ENCODE data around the gene KCTD4. TPM values are rescaled to one million over a fixed set of nuclear protein-coding genes. Genes with fewer than 3 reads are reported as not detected.

The KCTD4 gene
- total and polyA plus RNA-seq, 2 donors (not counting 3 experiments of a cell fraction or from before 2014, with no cell fraction given) = not detected

GRCh38 chr13:45242070-45242469 lies 41.2 kb upstream of the KCTD4 start:
- Histone ChIP-seq H3K9ac (replicated peaks; ENCODE audit: extremely low read depth, insufficient read depth, low read length) (no peak overlapping the region), H4K20me1 (replicated peaks; ENCODE audit: control insufficient read depth, extremely low read depth, insufficient read depth, low read length) (no peaks in the 10 kb centered on the region), H3K79me2 (ENCODE audit: control insufficient read depth, insufficient read depth, low read length) (no peaks in the 10 kb centered on the region), H3K9me1 (replicated peaks; ENCODE audit: control insufficient read depth, extremely low read depth, insufficient read depth, low read length) (no peaks in the 10 kb centered on the region), H3K4me3 (replicated peaks in 1 of 3; ENCODE audit: insufficient read depth in 1 of 3, low read depth in 1 of 3, low read length in 3 of 3) (no peak overlapping the region), H3K36me3 (ENCODE audit: control insufficient read depth in 2 of 2, extremely low read depth in 1 of 2, insufficient read depth in 2 of 2, low read length in 2 of 2) (no peaks in the 10 kb centered on the region), H3K4me2 (ENCODE audit: insufficient read depth, low read length) (no peak overlapping the region), H3K27ac (ENCODE audit: insufficient read depth, low read depth, low read length) (no peak overlapping the region), H3K4me1 (ENCODE audit: control insufficient read depth, extremely low read depth, insufficient read depth, low read length) (no peaks in the 10 kb centered on the region), H2AFZ (ENCODE audit: low read depth, low read length) (no peak overlapping the region), H3K9me3 (replicated peaks; ENCODE audit: control insufficient read depth, insufficient read depth, low read length) (no peaks in the 10 kb centered on the region), H3K27me3 (ENCODE audit: control insufficient read depth in 2 of 2, insufficient read depth in 2 of 2, low read length in 2 of 2) (no peaks in the 10 kb centered on the region)
- BruUV-seq (replicated peaks) = no TSS peak
- ChIA-PET POLR2A (interaction anchor here (0.7 kb wide), 1 partner anchor 86 kb away, joined by 5 read pairs; no protein-coding TSS in a partner anchor), CTCF (interaction anchor here (0.6 to 2.9 kb wide), 4 partner anchors 10 to 254 kb away, joined by 3 to 14 read pairs (median 4); no protein-coding TSS in a partner anchor)
- intact Hi-C loops (cut with micrococcal nuclease) (no loop called here), dilution Hi-C loops (cut with MboI; ENCODE audit: extremely low pct_ligation_motif_present, low sequenced_read_pairs) (no loop called here)
- FAIRE-seq (no peak), DNase-seq (ENCODE audit: low read depth, low spot score) (peak; percentile 71)
- TF ChIP-seq FOS (IDR thresholded peaks at IDR 0.05; ENCODE audit: borderline replicate concordance, insufficient read depth, low read length) (no peak), POLR2A (IDR thresholded peaks at IDR 0.05; ENCODE audit: low read depth, low read length) (no peak), EZH2 (IDR thresholded peaks at IDR 0.05; ENCODE audit: borderline replicate concordance, low read depth, low read length, severe bottlenecking) (no peak), MYC (IDR thresholded peaks at IDR 0.05; ENCODE audit: low read depth, low read length) (no peak), POLR2AphosphoS5 (IDR thresholded peaks at IDR 0.05; ENCODE audit: insufficient read depth, low read depth, low read length) (no peak), JUN (IDR thresholded peaks at IDR 0.05; ENCODE audit: borderline replicate concordance, insufficient read depth, insufficient read length, low read depth) (no peak), MAX (IDR thresholded peaks at IDR 0.05; ENCODE audit: insufficient read depth, insufficient read length) (no peak)

DNA sequence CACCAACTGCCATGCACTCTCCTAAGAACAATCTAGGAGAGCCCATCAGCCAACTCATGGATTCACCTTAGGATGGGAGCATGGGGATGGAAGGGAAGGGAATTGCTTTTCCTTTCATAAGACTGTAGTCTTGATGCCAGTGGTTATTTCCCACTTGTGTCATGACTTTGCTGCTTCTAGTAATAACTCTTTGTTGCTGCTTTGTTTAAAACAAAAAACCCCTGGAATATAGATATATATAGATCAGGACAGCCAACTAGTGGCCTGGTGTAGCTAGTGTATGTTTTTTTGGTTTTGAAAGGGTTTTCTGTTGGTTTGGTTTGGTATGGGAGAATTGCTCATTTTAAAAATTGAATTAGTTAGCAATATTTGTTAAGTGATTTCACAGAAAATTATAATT lies 39.3 kb upstream of the KCTD4 start:
- Histone ChIP-seq H3K9me3 (replicated peaks; ENCODE audit: control insufficient read depth, insufficient read depth, low read length) (no peaks in the 10 kb centered on the region), H3K36me3 (ENCODE audit: control insufficient read depth in 2 of 2, extremely low read depth in 1 of 2, insufficient read depth in 2 of 2, low read length in 2 of 2) (no peaks in the 10 kb centered on the region), H3K9me1 (replicated peaks; ENCODE audit: control insufficient read depth, extremely low read depth, insufficient read depth, low read length) (no peaks in the 10 kb centered on the region), H3K27me3 (ENCODE audit: control insufficient read depth in 2 of 2, insufficient read depth in 2 of 2, low read length in 2 of 2) (no peaks in the 10 kb centered on the region), H4K20me1 (replicated peaks; ENCODE audit: control insufficient read depth, extremely low read depth, insufficient read depth, low read length) (no peaks in the 10 kb centered on the region), H3K4me3 (replicated peaks in 1 of 3; ENCODE audit: insufficient read depth in 1 of 3, low read depth in 1 of 3, low read length in 3 of 3) (no peak overlapping the region), H3K4me1 (ENCODE audit: control insufficient read depth, extremely low read depth, insufficient read depth, low read length) (no peaks in the 10 kb centered on the region), H3K27ac (ENCODE audit: insufficient read depth, low read depth, low read length) (no peak overlapping the region), H3K79me2 (ENCODE audit: control insufficient read depth, insufficient read depth, low read length) (no peaks in the 10 kb centered on the region), H2AFZ (ENCODE audit: low read depth, low read length) (no peak overlapping the region), H3K4me2 (ENCODE audit: insufficient read depth, low read length) (no peak overlapping the region), H3K9ac (replicated peaks; ENCODE audit: extremely low read depth, insufficient read depth, low read length) (no peak overlapping the region)
- BruUV-seq (replicated peaks) = no TSS peak
- dilution Hi-C loops (cut with MboI; ENCODE audit: extremely low pct_ligation_motif_present, low sequenced_read_pairs) = no loop called here
- POLR2A ChIA-PET = no interaction called here
- no peak for DNase-seq (ENCODE audit: low read depth, low spot score)
- TF ChIP-seq EZH2 (IDR thresholded peaks at IDR 0.05; ENCODE audit: borderline replicate concordance, low read depth, low read length, severe bottlenecking) = no peak
- no peak for TF ChIP-seq POLR2AphosphoS5 (IDR thresholded peaks at IDR 0.05; ENCODE audit: insufficient read depth, low read depth, low read length)
- TF ChIP-seq MYC (IDR thresholded peaks at IDR 0.05; ENCODE audit: low read depth, low read length) = no peak
- no peak for TF ChIP-seq GATA2 (IDR thresholded peaks at IDR 0.05; ENCODE audit: insufficient read depth, insufficient read length, low read depth, low read length)
- no peak for TF ChIP-seq POLR2A (IDR thresholded peaks at IDR 0.05; ENCODE audit: low read depth, low read length)
- TF ChIP-seq JUN (IDR thresholded peaks at IDR 0.05; ENCODE audit: borderline replicate concordance, insufficient read depth, insufficient read length, low read depth) = no peak
- TF ChIP-seq MAX (IDR thresholded peaks at IDR 0.05; ENCODE audit: insufficient read depth, insufficient read length) = no peak
- no peak for TF ChIP-seq FOS (IDR thresholded peaks at IDR 0.05; ENCODE audit: borderline replicate concordance, insufficient read depth, low read length)
- no peak for TF ChIP-seq CTCF (IDR thresholded peaks at IDR 0.05; ENCODE audit: extremely low read depth in 1 of 2, insufficient read depth in 1 of 2, low read depth in 1 of 2, low read length in 2 of 2)
- CTCF ChIA-PET = interaction anchor here (0.6 to 2.9 kb wide), 5 partner anchors 9 to 71 kb away, joined by 3 to 14 read pairs (median 3); no protein-coding TSS in a partner anchor
- intact Hi-C loops (cut with micrococcal nuclease) = no loop called here
- FAIRE-seq = no peak
